Metanephros (tissue), 2 donors: Measurements from ENCODE around the gene SDC1. TPM values are rescaled to one million over a fixed set of nuclear protein-coding genes. Genes with fewer than 3 reads are reported as not detected.

Experiments
- small RNA-seq: library from RNA; depleted of rRNA; stranded (forward); fragments of <200 nt; gene quantifications from one replicate; pipeline ENCODE3, GENCODE V24; 2014; ENCODE audit warnings: low replicate concordance
- total RNA-seq: library from RNA; depleted of rRNA; stranded (reverse); fragments of >200 nt; gene quantifications from one replicate; pipeline ENCODE4 v1.2.3, GENCODE V29; 2014

SDC1 gene, protein sequence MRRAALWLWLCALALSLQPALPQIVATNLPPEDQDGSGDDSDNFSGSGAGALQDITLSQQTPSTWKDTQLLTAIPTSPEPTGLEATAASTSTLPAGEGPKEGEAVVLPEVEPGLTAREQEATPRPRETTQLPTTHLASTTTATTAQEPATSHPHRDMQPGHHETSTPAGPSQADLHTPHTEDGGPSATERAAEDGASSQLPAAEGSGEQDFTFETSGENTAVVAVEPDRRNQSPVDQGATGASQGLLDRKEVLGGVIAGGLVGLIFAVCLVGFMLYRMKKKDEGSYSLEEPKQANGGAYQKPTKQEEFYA
- 38.7 TPM for total RNA-seq

DNA sequence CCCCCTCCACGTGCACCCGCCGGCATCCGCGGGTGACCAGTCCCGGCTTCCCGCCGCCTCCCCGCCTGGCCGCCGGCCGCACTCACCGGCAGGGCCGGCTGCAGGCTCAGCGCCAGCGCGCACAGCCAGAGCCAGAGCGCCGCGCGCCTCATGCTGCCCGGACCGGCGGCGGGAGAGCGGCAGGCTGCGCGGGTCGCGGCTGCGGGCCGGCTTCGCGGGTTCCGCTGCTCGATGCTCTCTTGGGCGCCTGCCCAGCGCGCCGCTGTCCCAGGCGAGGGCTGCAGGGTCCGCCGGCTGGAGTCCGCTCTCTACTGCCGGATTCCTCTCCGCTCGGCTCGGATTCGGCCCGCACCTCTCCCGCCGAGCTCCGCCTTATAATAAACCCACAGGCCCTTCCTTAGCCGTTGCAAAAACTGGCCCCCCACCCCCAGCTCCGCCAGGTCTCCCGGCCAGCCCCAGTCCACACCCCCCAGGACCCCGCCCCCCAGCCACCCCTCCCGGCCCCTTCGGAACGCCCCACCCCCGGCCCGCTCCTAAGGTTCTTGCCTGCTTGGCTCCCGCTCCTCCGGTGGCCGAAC lies at the start of gene SDC1:
Gene SDC1 (minus strand): TSS at position 415 of the 578 bp plus-strand sequence. CDS start 263 bp downstream, at position 152.

Small RNA genes within 50 kb of the gene (small RNA-seq; reads per million reads assigned to genes)
- gene RN7SL140P (not detected), gene RNU6-961P (not detected), gene RNU7-113P (not detected)

Other genes starting within 250 kb of the SDC1 start
- gene WDR35, start 235.0 kb downstream of the SDC1 start, total RNA-seq, result 18.7 TPM
- 1.5 TPM for gene MATN3, start 212.5 kb downstream of the SDC1 start, total RNA-seq
- 173 TPM for gene LAPTM4A, start 173.5 kb downstream of the SDC1 start, total RNA-seq
- gene PUM2, start 125.7 kb upstream of the SDC1 start, total RNA-seq, result 107 TPM
- 233 TPM for gene RHOB, start 221.9 kb upstream of the SDC1 start, total RNA-seq